NCI-H748 (cell line): ENCODE data around the gene KIF5C.
A peak's percentile ranks its signal among the peaks of the same experiment; 100 is the strongest.

Source experiments
- DNase-seq: peaks from one replicate; lab custom pipeline; 2025; ENCODE audit not compliant: unreplicated experiment; lab: John Stamatoyannopoulos, UW

The KIF5C gene

GRCh38 chr2:149038442-149039212 is 163.6 kb downstream of the KIF5C start, which contains the start of gene LYPD6B:
Gene LYPD6B (plus strand): TSS chr2:149038699. CDS start chr2:149130949, 92,250 bp downstream.
- peak; percentile 82 for DNase-seq

GRCh38 chr2:149039213-149039724 is 164.2 kb downstream of the KIF5C start:
- DNase-seq: peak; percentile 34

GRCh38 chr2:149040451-149040850 is 165.4 kb downstream of the KIF5C start:
- peak; percentile 55 for DNase-seq

- DNase-seq: no peak
Observed at GRCh38 chr2:149041482-149041881, 166.5 kb downstream of the KIF5C start.

GRCh38 chr2:149042881-149043280 is 167.9 kb downstream of the KIF5C start:
- DNase-seq: no peak

GRCh38 chr2:149044500-149044899 is 169.5 kb downstream of the KIF5C start:
- DNase-seq: no peak

- no peak for DNase-seq
Observed at GRCh38 chr2:149047118-149047517, 172.1 kb downstream of the KIF5C start.

GRCh38 chr2:149049142-149049541 is 174.1 kb downstream of the KIF5C start:
- DNase-seq: no peak

- no peak for DNase-seq
Observed at GRCh38 chr2:149050188-149050587, 175.2 kb downstream of the KIF5C start.

GRCh38 chr2:149055751-149056150 is 180.7 kb downstream of the KIF5C start:
- no peak for DNase-seq

GRCh38 chr2:149056541-149057255 is 181.7 kb downstream of the KIF5C start:
- no peak for DNase-seq

GRCh38 chr2:149057401-149057800 is 182.4 kb downstream of the KIF5C start:
- DNase-seq: no peak

GRCh38 chr2:149058936-149059335 is 183.9 kb downstream of the KIF5C start:
- DNase-seq: no peak

- no peak for DNase-seq
Observed at GRCh38 chr2:149059822-149060221, 184.8 kb downstream of the KIF5C start.

- no peak for DNase-seq
Observed at GRCh38 chr2:149061133-149061745, 186.2 kb downstream of the KIF5C start.

GRCh38 chr2:149062531-149062930 is 187.5 kb downstream of the KIF5C start:
- DNase-seq: no peak

GRCh38 chr2:149063177-149063576 is 188.2 kb downstream of the KIF5C start:
- peak; percentile 38 for DNase-seq

GRCh38 chr2:149064365-149064841 is 189.4 kb downstream of the KIF5C start:
- DNase-seq: peak; percentile 47

GRCh38 chr2:149064856-149065630 is 190.0 kb downstream of the KIF5C start:
- no peak for DNase-seq

- no peak for DNase-seq
Observed at GRCh38 chr2:149068225-149068995, 193.4 kb downstream of the KIF5C start.
